GM23338 (cell line): ENCODE data around the gene EXOC4. TPM values are rescaled to one million over a fixed set of nuclear protein-coding genes. Genes with fewer than 3 reads are reported as not detected.

Source experiments
- ATAC-seq: fragments of 200-7000 bp; cut with Tn5 transposase; 3 replicates; pipeline ENCODE4 v1.9.1; 2020
- DNase-seq: peaks from one replicate; pipeline ENCODE4 v3.0.0-alpha.2; 2015; ENCODE audit warnings: low spot score
- H2AFZ ChIP-seq: fragments of 200-600 bp; sonication (generic); 2 replicates; pipeline ENCODE4 v1.8.0; 2016; ENCODE audit warnings: antibody characterized with exemption, mild to moderate bottlenecking, moderate library complexity
- H3F3A ChIP-seq: fragments of 200-600 bp; sonication (generic); replicated peaks from 2 replicates; pipeline ENCODE4 v1.8.0; 2017; ENCODE audit warnings: antibody characterized with exemption, mixed run types, low read depth
- H3K27ac ChIP-seq: fragments of 200-600 bp; sonication (generic); 2 replicates; pipeline ENCODE4 v1.6.1; 2016; ENCODE audit warnings: low read depth
- H3K27me3 ChIP-seq: fragments of 200-600 bp; sonication (generic); 2 replicates; pipeline ENCODE4 v1.8.0; 2016; ENCODE audit warnings: mild to moderate bottlenecking, mixed run types, moderate library complexity; ENCODE audit not compliant: insufficient read depth
- H3K36me3 ChIP-seq: fragments of 200-600 bp; sonication (generic); 2 replicates; pipeline ENCODE4 v1.8.0; 2016; ENCODE audit warnings: mild to moderate bottlenecking; ENCODE audit not compliant: insufficient read depth
- H3K4me1 ChIP-seq: fragments of 200-600 bp; sonication (generic); 2 replicates; pipeline ENCODE4 v1.8.0; 2016; ENCODE audit warnings: mild to moderate bottlenecking, moderate library complexity; ENCODE audit not compliant: insufficient read depth
- H3K4me2 ChIP-seq: fragments of 200-600 bp; sonication (generic); 2 replicates; pipeline ENCODE4 v1.7.1; 2017; ENCODE audit warnings: mixed run types
- H3K4me3 ChIP-seq: fragments of 200-600 bp; sonication (generic); 2 replicates; pipeline ENCODE4 v1.6.1; 2016; ENCODE audit warnings: mixed run types
- H3K79me2 ChIP-seq: fragments of 200-600 bp; sonication (generic); replicated peaks from 2 replicates; pipeline ENCODE4 v1.8.0; 2017; ENCODE audit warnings: mild to moderate bottlenecking; ENCODE audit not compliant: insufficient read depth
- H3K9me2 ChIP-seq: fragments of 200-600 bp; sonication (generic); 2 replicates; pipeline ENCODE4 v1.8.0; 2017; ENCODE audit not compliant: insufficient read depth
- H4K20me1 ChIP-seq: fragments of 200-600 bp; sonication (generic); replicated peaks from 2 replicates; pipeline ENCODE4 v1.8.0; 2017; ENCODE audit warnings: mild to moderate bottlenecking; ENCODE audit not compliant: insufficient read depth
- H3K27ac Mint-ChIP-seq: 2 replicates; pipeline ENCODE4 v1.8.0; 2020; ENCODE audit warnings: inconsistent platforms, mild to moderate bottlenecking, moderate library complexity, mixed read lengths
- H3K27me3 Mint-ChIP-seq: 3 replicates; pipeline ENCODE4 v1.8.0; 2022; ENCODE audit warnings: low read depth, mild to moderate bottlenecking, moderate library complexity, mixed read lengths, inconsistent platforms; ENCODE audit not compliant: insufficient read depth, poor library complexity
- H3K36me3 Mint-ChIP-seq: 3 replicates; pipeline ENCODE4 v1.8.0; 2021; ENCODE audit warnings: low read depth, mild to moderate bottlenecking, inconsistent platforms, moderate library complexity, mixed read lengths
- H3K4me1 Mint-ChIP-seq: 3 replicates; pipeline ENCODE4 v1.8.0; 2020; ENCODE audit warnings: mild to moderate bottlenecking, inconsistent platforms, mixed read lengths
- H3K4me3 Mint-ChIP-seq: 3 replicates; pipeline ENCODE4 v1.8.0; 2021; ENCODE audit warnings: moderate library complexity, mild to moderate bottlenecking, inconsistent platforms, mixed read lengths
- H3K9me3 Mint-ChIP-seq: 3 replicates; pipeline ENCODE4 v1.8.0; 2020; ENCODE audit warnings: moderate library complexity, mild to moderate bottlenecking, inconsistent platforms, mixed read lengths
- CREB1 ChIP-seq: fragments of 250-450 bp; sonication (Bioruptor Pico); IDR thresholded peaks from 2 replicates; pipeline ENCODE4 v1.5.0; 2020; ENCODE audit warnings: low read depth, mild to moderate bottlenecking, moderate library complexity
- EZH2 ChIP-seq: fragments of 200-600 bp; sonication (generic); IDR thresholded peaks from one replicate; pipeline ENCODE4 v1.8.0; 2017; ENCODE audit warnings: antibody characterized with exemption, mild to moderate bottlenecking, low read depth; ENCODE audit not compliant: unreplicated experiment
- EZH2phosphoT487 ChIP-seq: fragments of 200-600 bp; sonication (generic); IDR thresholded peaks from one replicate; pipeline ENCODE4 v1.8.1; 2018; ENCODE audit warnings: antibody characterized with exemption; ENCODE audit not compliant: unreplicated experiment
- JUNB ChIP-seq: IDR thresholded peaks from one replicate; pipeline ENCODE4 v1.6.1; 2016; ENCODE audit warnings: antibody characterized with exemption; ENCODE audit not compliant: unreplicated experiment
- NANOG ChIP-seq: IDR thresholded peaks from 2 replicates; pipeline ENCODE4 v1.6.1; 2016; ENCODE audit warnings: antibody characterized with exemption, borderline replicate concordance
- POLR2AphosphoS5 ChIP-seq: IDR thresholded peaks from 2 replicates; pipeline ENCODE4 v1.6.1; 2016; ENCODE audit warnings: antibody characterized with exemption, low read depth
- STAT1 ChIP-seq: IDR thresholded peaks from one replicate; pipeline ENCODE4 v1.6.1; 2016; ENCODE audit warnings: antibody characterized with exemption; ENCODE audit not compliant: unreplicated experiment
- ZNF114 ChIP-seq: fragments of 250-450 bp; sonication (Bioruptor Pico); IDR thresholded peaks from 2 replicates; pipeline ENCODE4 v1.5.0; 2020; ENCODE audit warnings: mild to moderate bottlenecking, moderate library complexity
- ZNF331 ChIP-seq: fragments of 250-450 bp; sonication (Bioruptor Pico); IDR thresholded peaks from 2 replicates; pipeline ENCODE4 v1.5.0; 2020; ENCODE audit warnings: low read depth, mild to moderate bottlenecking, moderate library complexity
- polyA plus RNA-seq: library from polyadenylated mRNA; unstranded; fragments of >200 nt; fragmentation: Nextera tagmentation; extraction: Ambion mirVana; gene quantifications from 2 replicates; pipeline ENCODE4 v1.2.1, GENCODE V29; 2016
- total RNA-seq: library from RNA; depleted of rRNA; stranded (reverse); fragments of >200 nt; shearing (Covaris generic); gene quantifications from 2 replicates; pipeline ENCODE4 v1.2.3, GENCODE V29; 2014
- TF ChIP-seq, protein P1 (sequence below), 2 experiments: fragments of 200-600 bp in 1 of 2; sonication (generic) in 1 of 2; conservative IDR thresholded peaks; 2 replicates each; pipeline versions ENCODE4 v1.5.1 to v1.6.1; 2016 to 2017; ENCODE audit warnings: antibody characterized with exemption in 2 of 2, low read depth in 2 of 2, mild to moderate bottlenecking in 2 of 2, moderate library complexity in 1 of 2
- TF ChIP-seq, protein P2 (sequence below): IDR thresholded peaks from 2 replicates; pipeline ENCODE4 v1.6.1; 2016; ENCODE audit warnings: antibody characterized with exemption
- TF ChIP-seq, protein P3 (sequence below): IDR thresholded peaks from one replicate; pipeline ENCODE4 v1.6.1; 2018; ENCODE audit warnings: antibody characterized with exemption; ENCODE audit not compliant: unreplicated experiment

Gene EXOC4
- total and polyA plus RNA-seq, 2 experiments from 2014 or later = 37.5 to 52.7 TPM

DNA sequence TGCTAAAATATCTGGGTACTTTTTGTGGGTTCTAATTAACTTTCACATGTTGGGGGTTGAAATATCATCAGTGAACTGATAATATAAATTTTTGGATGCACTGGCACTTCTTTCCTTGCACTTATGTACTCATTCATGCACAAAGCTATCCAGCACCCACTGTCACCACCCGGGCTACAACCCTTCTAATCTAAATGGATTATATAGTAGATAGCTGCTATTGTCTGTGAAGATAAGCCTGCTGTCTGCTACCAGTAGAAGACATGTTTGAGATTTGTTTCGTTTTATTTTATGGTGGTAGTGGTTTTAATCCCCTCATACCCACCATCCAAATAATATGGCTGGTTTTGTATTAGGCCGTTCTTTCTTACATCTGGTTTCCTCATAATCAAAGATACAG is 520.7 kb downstream of the EXOC4 start:
- H3K79me2 ChIP-seq = no peaks in the 10 kb centered on the region
- H3K27me3 Mint-ChIP-seq = peaks cover 2% of the 10 kb centered on the region
- 0 out of 2 replicates have a peak, but pooled peaks cover 4% of the 10 kb centered on the region for H3K4me1 ChIP-seq
- H3K36me3 ChIP-seq = no peaks in the 10 kb centered on the region; the same call in 1 of the 2 replicates
- no peaks in the 10 kb centered on the region for H3K9me3 Mint-ChIP-seq
- peaks cover 14% of the 10 kb centered on the region for H3K4me1 Mint-ChIP-seq
- H3F3A ChIP-seq = no peaks in the 10 kb centered on the region
- ATAC-seq (no peak), DNase-seq (no peak)
- no peak overlapping the region for H3K4me2 ChIP-seq
- H3K4me3 Mint-ChIP-seq = no peak overlapping the region
- H2AFZ ChIP-seq = no peak overlapping the region
- no peak overlapping the region for H3K27ac ChIP-seq
- H3K9me2 ChIP-seq = no peaks in the 10 kb centered on the region
- H4K20me1 ChIP-seq = 0 out of 2 replicates have a peak, but pooled peaks cover 5% of the 10 kb centered on the region
- no peaks in the 10 kb centered on the region for H3K27me3 ChIP-seq
- no peak overlapping the region for H3K27ac Mint-ChIP-seq
- TF ChIP-seq STAT1 = no peak
- no peaks in the 10 kb centered on the region; the same call in 2 of the 3 replicates for H3K36me3 Mint-ChIP-seq
- no peak overlapping the region for H3K4me3 ChIP-seq

DNA sequence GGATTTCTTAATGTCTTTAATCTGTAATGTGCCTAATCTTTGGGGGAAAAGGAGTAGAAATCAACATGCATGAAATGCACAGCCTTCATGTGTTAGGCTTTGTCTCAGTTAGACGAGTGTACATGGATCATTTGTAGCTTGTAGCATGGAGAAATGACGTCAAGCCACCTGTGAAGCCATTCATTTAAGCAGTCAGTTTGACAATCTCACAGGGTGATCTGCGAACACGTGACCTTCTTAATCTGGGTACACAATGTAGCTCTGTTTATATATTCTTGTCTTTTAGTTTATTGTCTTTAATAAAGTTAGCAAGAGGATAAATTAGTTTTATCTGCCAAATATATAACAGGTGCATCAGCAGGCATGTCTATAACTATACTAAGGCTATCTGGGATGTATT is 522.3 kb downstream of the EXOC4 start:
- 0 out of 2 replicates have a peak, but pooled peaks cover 5% of the 10 kb centered on the region for H4K20me1 ChIP-seq
- no peak overlapping the region for H3K4me2 ChIP-seq
- no peaks in the 10 kb centered on the region for H3K79me2 ChIP-seq
- H3K4me1 Mint-ChIP-seq = peaks cover 4% of the 10 kb centered on the region
- ATAC-seq = no peak
- H3K36me3 Mint-ChIP-seq = peaks cover 12% of the 10 kb centered on the region; the same call in 2 of the 3 replicates
- DNase-seq = no peak
- H3K27me3 Mint-ChIP-seq = peaks cover 2% of the 10 kb centered on the region
- no peak overlapping the region for H2AFZ ChIP-seq
- H3K4me1 ChIP-seq = 0 out of 2 replicates have a peak, but pooled peaks cover 2% of the 10 kb centered on the region
- H3F3A ChIP-seq = no peaks in the 10 kb centered on the region
- H3K9me2 ChIP-seq = no peaks in the 10 kb centered on the region; the same call in 1 of the 2 replicates
- no peaks in the 10 kb centered on the region for H3K27me3 ChIP-seq
- peaks cover 6% of the 10 kb centered on the region; the same call in 1 of the 3 replicates for H3K9me3 Mint-ChIP-seq
- H3K27ac Mint-ChIP-seq = no peak overlapping the region
- H3K4me3 ChIP-seq = no peak overlapping the region
- H3K4me3 Mint-ChIP-seq = no peak overlapping the region
- H3K27ac ChIP-seq = no peak overlapping the region
- H3K36me3 ChIP-seq = no peaks in the 10 kb centered on the region; the same call in 1 of the 2 replicates
- TF ChIP-seq, protein P1, sequence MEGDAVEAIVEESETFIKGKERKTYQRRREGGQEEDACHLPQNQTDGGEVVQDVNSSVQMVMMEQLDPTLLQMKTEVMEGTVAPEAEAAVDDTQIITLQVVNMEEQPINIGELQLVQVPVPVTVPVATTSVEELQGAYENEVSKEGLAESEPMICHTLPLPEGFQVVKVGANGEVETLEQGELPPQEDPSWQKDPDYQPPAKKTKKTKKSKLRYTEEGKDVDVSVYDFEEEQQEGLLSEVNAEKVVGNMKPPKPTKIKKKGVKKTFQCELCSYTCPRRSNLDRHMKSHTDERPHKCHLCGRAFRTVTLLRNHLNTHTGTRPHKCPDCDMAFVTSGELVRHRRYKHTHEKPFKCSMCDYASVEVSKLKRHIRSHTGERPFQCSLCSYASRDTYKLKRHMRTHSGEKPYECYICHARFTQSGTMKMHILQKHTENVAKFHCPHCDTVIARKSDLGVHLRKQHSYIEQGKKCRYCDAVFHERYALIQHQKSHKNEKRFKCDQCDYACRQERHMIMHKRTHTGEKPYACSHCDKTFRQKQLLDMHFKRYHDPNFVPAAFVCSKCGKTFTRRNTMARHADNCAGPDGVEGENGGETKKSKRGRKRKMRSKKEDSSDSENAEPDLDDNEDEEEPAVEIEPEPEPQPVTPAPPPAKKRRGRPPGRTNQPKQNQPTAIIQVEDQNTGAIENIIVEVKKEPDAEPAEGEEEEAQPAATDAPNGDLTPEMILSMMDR (conservative IDR thresholded peaks at IDR 0.05; ENCODE audit: low read depth in 2 of 2) = no peak
- TF ChIP-seq EZH2phosphoT487 = no peak
- TF ChIP-seq EZH2 = no peak
- no peak for TF ChIP-seq ZNF331 (CRISPR knock-in tag)
- TF ChIP-seq NANOG = no peak
- TF ChIP-seq JUNB = no peak
- TF ChIP-seq, protein P2, sequence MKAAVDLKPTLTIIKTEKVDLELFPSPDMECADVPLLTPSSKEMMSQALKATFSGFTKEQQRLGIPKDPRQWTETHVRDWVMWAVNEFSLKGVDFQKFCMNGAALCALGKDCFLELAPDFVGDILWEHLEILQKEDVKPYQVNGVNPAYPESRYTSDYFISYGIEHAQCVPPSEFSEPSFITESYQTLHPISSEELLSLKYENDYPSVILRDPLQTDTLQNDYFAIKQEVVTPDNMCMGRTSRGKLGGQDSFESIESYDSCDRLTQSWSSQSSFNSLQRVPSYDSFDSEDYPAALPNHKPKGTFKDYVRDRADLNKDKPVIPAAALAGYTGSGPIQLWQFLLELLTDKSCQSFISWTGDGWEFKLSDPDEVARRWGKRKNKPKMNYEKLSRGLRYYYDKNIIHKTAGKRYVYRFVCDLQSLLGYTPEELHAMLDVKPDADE = no peak
- no peak for TF ChIP-seq ZNF114 (CRISPR knock-in tag)
- TF ChIP-seq POLR2AphosphoS5 = no peak
- no peak for TF ChIP-seq STAT1
- TF ChIP-seq, protein P3, sequence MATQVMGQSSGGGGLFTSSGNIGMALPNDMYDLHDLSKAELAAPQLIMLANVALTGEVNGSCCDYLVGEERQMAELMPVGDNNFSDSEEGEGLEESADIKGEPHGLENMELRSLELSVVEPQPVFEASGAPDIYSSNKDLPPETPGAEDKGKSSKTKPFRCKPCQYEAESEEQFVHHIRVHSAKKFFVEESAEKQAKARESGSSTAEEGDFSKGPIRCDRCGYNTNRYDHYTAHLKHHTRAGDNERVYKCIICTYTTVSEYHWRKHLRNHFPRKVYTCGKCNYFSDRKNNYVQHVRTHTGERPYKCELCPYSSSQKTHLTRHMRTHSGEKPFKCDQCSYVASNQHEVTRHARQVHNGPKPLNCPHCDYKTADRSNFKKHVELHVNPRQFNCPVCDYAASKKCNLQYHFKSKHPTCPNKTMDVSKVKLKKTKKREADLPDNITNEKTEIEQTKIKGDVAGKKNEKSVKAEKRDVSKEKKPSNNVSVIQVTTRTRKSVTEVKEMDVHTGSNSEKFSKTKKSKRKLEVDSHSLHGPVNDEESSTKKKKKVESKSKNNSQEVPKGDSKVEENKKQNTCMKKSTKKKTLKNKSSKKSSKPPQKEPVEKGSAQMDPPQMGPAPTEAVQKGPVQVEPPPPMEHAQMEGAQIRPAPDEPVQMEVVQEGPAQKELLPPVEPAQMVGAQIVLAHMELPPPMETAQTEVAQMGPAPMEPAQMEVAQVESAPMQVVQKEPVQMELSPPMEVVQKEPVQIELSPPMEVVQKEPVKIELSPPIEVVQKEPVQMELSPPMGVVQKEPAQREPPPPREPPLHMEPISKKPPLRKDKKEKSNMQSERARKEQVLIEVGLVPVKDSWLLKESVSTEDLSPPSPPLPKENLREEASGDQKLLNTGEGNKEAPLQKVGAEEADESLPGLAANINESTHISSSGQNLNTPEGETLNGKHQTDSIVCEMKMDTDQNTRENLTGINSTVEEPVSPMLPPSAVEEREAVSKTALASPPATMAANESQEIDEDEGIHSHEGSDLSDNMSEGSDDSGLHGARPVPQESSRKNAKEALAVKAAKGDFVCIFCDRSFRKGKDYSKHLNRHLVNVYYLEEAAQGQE = no peak
- TF ChIP-seq CREB1 (CRISPR knock-in tag) = no peak
